Neuronal stem cell (in vitro differentiated cells): ENCODE measurements around the gene CD300C.
"Not testable (repeated sequence)": the region's sequence is repeated elsewhere in the genome, so short reads cannot be mapped to it uniquely, and the experiment has no call there.

ENCODE experiments used
- DNase-seq: peaks from one replicate; pipeline ENCODE4 v3.0.0-alpha.2; 2013; ENCODE audit warnings: low spot score
- H2AFZ ChIP-seq: one replicate; pipeline ENCODE4 v1.6.1; 2013; ENCODE audit warnings: mild to moderate bottlenecking, low read length, inconsistent platforms
- H2AK5ac ChIP-seq: 2 replicates; pipeline ENCODE4 v1.6.1; 2013; ENCODE audit warnings: low read depth, mild to moderate bottlenecking, inconsistent platforms, low read length, moderate library complexity, mixed read lengths
- H2BK120ac ChIP-seq: 2 replicates; pipeline ENCODE4 v1.6.1; 2013; ENCODE audit warnings: low read depth, mild to moderate bottlenecking, inconsistent platforms, low read length, moderate library complexity, mixed read lengths
- H2BK12ac ChIP-seq: one replicate; pipeline ENCODE4 v1.6.1; 2013; ENCODE audit warnings: low read length, inconsistent platforms
- H2BK15ac ChIP-seq: 2 replicates; pipeline ENCODE4 v1.6.1; 2013; ENCODE audit warnings: mild to moderate bottlenecking, low read length, inconsistent platforms, mixed read lengths
- H2BK5ac ChIP-seq: one replicate; pipeline ENCODE4 v1.6.1; 2013; ENCODE audit warnings: inconsistent platforms, mild to moderate bottlenecking, low read length, moderate library complexity
- H3K14ac ChIP-seq: one replicate; pipeline ENCODE4 v1.6.1; 2013; ENCODE audit warnings: low read length, inconsistent platforms
- H3K18ac ChIP-seq: 2 replicates; pipeline ENCODE4 v1.6.1; 2013; ENCODE audit warnings: low read length, inconsistent platforms
- H3K23ac ChIP-seq: 2 replicates; pipeline ENCODE4 v1.6.1; 2013; ENCODE audit warnings: low read depth, mild to moderate bottlenecking, mixed read lengths, low read length, inconsistent platforms; ENCODE audit not compliant: poor library complexity
- H3K27ac ChIP-seq: replicated peaks from 3 replicates; pipeline ENCODE4 v1.5.1; 2013; ENCODE audit warnings: low read length, inconsistent platforms
- H3K27me3 ChIP-seq, 3 experiments: 2 replicates each; pipeline ENCODE4 v1.6.1; 2013; ENCODE audit warnings: low read length in 3 of 3, mild to moderate bottlenecking in 2 of 3, inconsistent platforms in 1 of 3, low read depth in 1 of 3, mixed read lengths in 1 of 3, moderate library complexity in 1 of 3; ENCODE audit not compliant: control insufficient read depth in 3 of 3, insufficient read depth in 3 of 3
- H3K36me3 ChIP-seq, 2 donors: replicated peaks in 1 of 2; 2 replicates each; pipeline ENCODE4 v1.6.1; 2013; ENCODE audit warnings: low read length in 2 of 2; ENCODE audit not compliant: control insufficient read depth in 2 of 2, insufficient read depth in 2 of 2
- H3K4ac ChIP-seq: 2 replicates; pipeline ENCODE4 v1.6.1; 2013; ENCODE audit warnings: inconsistent platforms, mild to moderate bottlenecking, low read length, moderate library complexity
- H3K4me1 ChIP-seq, 2 donors: 1 replicate in 1 of 2; 2 replicates in 1 of 2; pipeline ENCODE4 v1.6.1; 2013; ENCODE audit warnings: low read length in 2 of 2, low read depth in 1 of 2; ENCODE audit not compliant: control insufficient read depth in 2 of 2, insufficient read depth in 1 of 2
- H3K4me2 ChIP-seq: one replicate; pipeline ENCODE4 v1.6.1; 2013; ENCODE audit warnings: mild to moderate bottlenecking, low read length, inconsistent platforms; ENCODE audit not compliant: insufficient read depth, poor library complexity, severe bottlenecking
- H3K4me3 ChIP-seq, 2 donors: 2 replicates each; pipeline ENCODE4 v1.5.1; 2013; ENCODE audit warnings: low read length in 2 of 2, mild to moderate bottlenecking in 2 of 2, inconsistent platforms in 1 of 2, moderate library complexity in 1 of 2
- H3K79me1 ChIP-seq: one replicate; pipeline ENCODE4 v1.6.1; 2013; ENCODE audit warnings: low read depth, mild to moderate bottlenecking, inconsistent platforms, low read length, moderate library complexity
- H3K9ac ChIP-seq: one replicate; pipeline ENCODE4 v1.6.1; 2013; ENCODE audit warnings: mild to moderate bottlenecking, low read depth, low read length, inconsistent platforms; ENCODE audit not compliant: poor library complexity
- H3K9me3 ChIP-seq, 2 donors: replicated peaks in 1 of 2; 2 replicates each; pipeline versions ENCODE3 to v1.6.1; 2013; ENCODE audit warnings: low read length in 2 of 2, mild to moderate bottlenecking in 2 of 2, inconsistent platforms in 1 of 2, low read depth in 1 of 2, mixed read lengths in 1 of 2, moderate library complexity in 1 of 2; ENCODE audit not compliant: control insufficient read depth in 2 of 2, insufficient read depth in 1 of 2
- H4K8ac ChIP-seq: one replicate; pipeline ENCODE4 v1.6.1; 2013; ENCODE audit warnings: low read depth, mild to moderate bottlenecking, inconsistent platforms, low read length, moderate library complexity
- H4K91ac ChIP-seq: one replicate; pipeline ENCODE4 v1.6.1; 2013; ENCODE audit warnings: low read length, low read depth, mild to moderate bottlenecking, inconsistent platforms; ENCODE audit not compliant: poor library complexity
- WGBS, 2 donors: extraction: QIAGEN DNeasy Blood & Tissue Kit; methylation state at CpG; one replicate each; pipeline ENCODE4 v1.1.7; 2013; ENCODE audit warnings: missing lambda C conversion rate in 2 of 2, mixed read lengths in 1 of 2; ENCODE audit not compliant: insufficient read length in 2 of 2, insufficient replicate concordance in 1 of 2; ENCODE audit errors: extremely low coverage in 2 of 2; 5-methylcytosine and 5-hydroxymethylcytosine counted together

Gene CD300C

GRCh38 chr17:74512624-74513091, 33.3 kb downstream of the CD300C start:
- Histone ChIP-seq H3K9ac (no peak overlapping the region), H2AFZ (no peak overlapping the region), H4K8ac (no peak overlapping the region), H3K4me2 (no peak overlapping the region), H2BK12ac (no peak overlapping the region), H3K4me3 (no peak overlapping the region), H2BK15ac (no peak overlapping the region), H2BK120ac (no peak overlapping the region), H3K14ac (no peak overlapping the region), H3K27me3 (peaks cover 0 to 7% (median 0%) of the 10 kb centered on the region in 3 experiments), H3K79me1 (no peaks in the 10 kb centered on the region), H3K4me1 (no peaks in the 10 kb centered on the region), H3K27ac (no peak overlapping the region), H3K18ac (no peak overlapping the region), H2AK5ac (no peak overlapping the region), H3K4ac (no peak overlapping the region), H2BK5ac (no peak overlapping the region), H4K91ac (no peak overlapping the region), H3K36me3 (no peaks in the 10 kb centered on the region), H3K23ac (no peak overlapping the region), H3K9me3 (peaks cover 0 to 13% of the 10 kb centered on the region in 2 donors)
- DNase-seq, result no peak
- no CpG with 5 or more reads among the region's 7 CpGs for WGBS, 2 donors

DNA sequence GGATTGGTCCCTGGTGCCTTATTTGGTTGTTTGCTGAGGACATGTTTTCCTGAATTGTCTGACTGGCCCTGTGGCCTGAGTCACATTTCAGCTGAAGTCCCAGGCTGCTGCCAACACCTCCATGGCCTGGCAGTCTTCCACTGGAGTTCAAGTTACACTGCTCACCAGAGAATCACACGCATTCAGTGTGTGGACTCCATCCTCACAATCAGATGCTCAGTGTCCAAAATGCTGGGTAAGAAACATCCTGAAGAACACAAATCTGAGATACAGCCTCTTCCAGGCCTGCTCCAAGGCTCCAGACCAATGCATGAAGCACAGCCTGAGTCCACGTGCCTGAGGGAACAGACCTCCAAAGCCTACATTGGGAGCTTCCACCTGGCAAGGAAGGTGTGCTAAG, 33.9 kb downstream of the CD300C start:
- H2BK15ac ChIP-seq, result no peak overlapping the region
- no peak overlapping the region for H2BK120ac ChIP-seq
- H3K9me3 ChIP-seq, result peaks cover 0 to 13% of the 10 kb centered on the region in 2 donors
- H3K79me1 ChIP-seq, result no peaks in the 10 kb centered on the region
- H3K18ac ChIP-seq, result no peak overlapping the region
- H2BK12ac ChIP-seq, result no peak overlapping the region
- no peak overlapping the region for H3K4me2 ChIP-seq
- no peak overlapping the region for H3K9ac ChIP-seq
- no peak for DNase-seq
- H2AK5ac ChIP-seq, result no peak overlapping the region
- H3K4me3 ChIP-seq, result no peak overlapping the region
- no peak overlapping the region for H3K27ac ChIP-seq
- no peaks in the 10 kb centered on the region for H3K36me3 ChIP-seq
- no peak overlapping the region for H2BK5ac ChIP-seq
- H3K4me1 ChIP-seq, result no peaks in the 10 kb centered on the region
- no CpG with 5 or more reads among the region's 2 CpGs for WGBS, 2 donors
- H4K91ac ChIP-seq, result no peak overlapping the region
- no peak overlapping the region for H3K4ac ChIP-seq
- no peak overlapping the region for H4K8ac ChIP-seq
- H3K14ac ChIP-seq, result no peak overlapping the region
- no peak overlapping the region for H3K23ac ChIP-seq
- peaks cover 0 to 7% (median 0%) of the 10 kb centered on the region in 3 experiments for H3K27me3 ChIP-seq
- no peak overlapping the region for H2AFZ ChIP-seq

DNA sequence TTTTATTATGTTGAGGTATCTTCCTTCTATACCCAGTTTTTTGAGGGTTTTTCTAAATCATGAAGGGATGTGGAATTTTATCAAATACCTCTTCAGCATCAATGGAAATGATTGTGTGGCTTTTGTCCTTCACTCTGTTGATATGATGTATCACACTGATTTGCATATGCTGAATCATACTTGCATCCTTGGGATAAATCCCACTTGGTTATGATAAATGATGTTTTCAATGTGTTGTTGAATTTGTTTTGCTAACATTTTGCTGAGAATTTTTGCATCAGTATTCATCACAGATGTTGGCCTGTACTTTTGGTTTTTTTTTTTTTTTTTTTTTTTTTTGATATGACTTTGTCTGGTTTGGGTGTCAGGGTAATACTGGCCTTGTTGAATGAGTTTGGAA, 37.8 kb downstream of the CD300C start:
- Histone ChIP-seq H3K4me2 (no peak overlapping the region), H2BK15ac (no peak overlapping the region), H2BK120ac (no peak overlapping the region), H3K27me3 (no peaks in the 10 kb centered on the region), H2AFZ (no peak overlapping the region), H4K91ac (no peak overlapping the region), H3K4me3 (no peak overlapping the region), H2BK12ac (no peak overlapping the region), H3K79me1 (no peaks in the 10 kb centered on the region), H3K9me3 (no peaks in the 10 kb centered on the region), H3K36me3 (no peaks in the 10 kb centered on the region), H3K9ac (no peak overlapping the region), H4K8ac (no peak overlapping the region), H3K23ac (no peak overlapping the region), H3K18ac (no peak overlapping the region), H3K27ac (no peak overlapping the region), H3K14ac (no peak overlapping the region), H2BK5ac (no peak overlapping the region), H2AK5ac (no peak overlapping the region), H3K4ac (no peak overlapping the region), H3K4me1 (no peaks in the 10 kb centered on the region)
- no peak for DNase-seq

DNA sequence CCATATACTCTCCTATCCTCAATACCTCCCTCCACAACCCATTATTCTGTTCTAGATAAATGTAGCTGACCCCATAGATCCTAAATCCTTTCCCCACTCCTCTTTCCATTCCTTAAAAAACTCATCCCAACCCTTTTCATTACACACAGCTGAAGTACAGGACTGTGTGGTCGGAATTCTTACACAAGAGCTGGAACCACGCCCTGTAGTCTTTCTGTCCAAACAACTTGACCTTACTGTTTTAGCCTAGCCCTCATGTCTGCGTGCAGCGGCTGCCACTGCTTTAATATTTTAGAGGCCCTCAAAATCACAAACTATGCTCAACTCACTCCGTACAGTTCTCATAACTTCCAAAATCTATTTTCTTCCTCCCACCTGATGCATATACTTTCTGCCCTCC, 42.0 kb downstream of the CD300C start:
- not testable (repeated sequence) for H3K27me3 ChIP-seq, H2BK12ac ChIP-seq, H4K91ac ChIP-seq, H3K79me1 ChIP-seq, H3K27ac ChIP-seq, DNase-seq, H2AK5ac ChIP-seq, H2BK15ac ChIP-seq, H3K9ac ChIP-seq, H3K4ac ChIP-seq, H2BK5ac ChIP-seq, H3K23ac ChIP-seq, H3K36me3 ChIP-seq, H2AFZ ChIP-seq, H3K4me3 ChIP-seq, H2BK120ac ChIP-seq, H3K14ac ChIP-seq, H4K8ac ChIP-seq, H3K4me2 ChIP-seq, H3K18ac ChIP-seq, H3K9me3 ChIP-seq, H3K4me1 ChIP-seq
- WGBS, 2 donors, result no CpG with 5 or more reads among the region's 5 CpGs
